ENCODE measurements around the gene FAM13B.

The FAM13B gene

GRCh38 chr5:137933491-137933911, 99.4 kb downstream of the FAM13B start:
- TF ChIP-seq, protein P1, sequence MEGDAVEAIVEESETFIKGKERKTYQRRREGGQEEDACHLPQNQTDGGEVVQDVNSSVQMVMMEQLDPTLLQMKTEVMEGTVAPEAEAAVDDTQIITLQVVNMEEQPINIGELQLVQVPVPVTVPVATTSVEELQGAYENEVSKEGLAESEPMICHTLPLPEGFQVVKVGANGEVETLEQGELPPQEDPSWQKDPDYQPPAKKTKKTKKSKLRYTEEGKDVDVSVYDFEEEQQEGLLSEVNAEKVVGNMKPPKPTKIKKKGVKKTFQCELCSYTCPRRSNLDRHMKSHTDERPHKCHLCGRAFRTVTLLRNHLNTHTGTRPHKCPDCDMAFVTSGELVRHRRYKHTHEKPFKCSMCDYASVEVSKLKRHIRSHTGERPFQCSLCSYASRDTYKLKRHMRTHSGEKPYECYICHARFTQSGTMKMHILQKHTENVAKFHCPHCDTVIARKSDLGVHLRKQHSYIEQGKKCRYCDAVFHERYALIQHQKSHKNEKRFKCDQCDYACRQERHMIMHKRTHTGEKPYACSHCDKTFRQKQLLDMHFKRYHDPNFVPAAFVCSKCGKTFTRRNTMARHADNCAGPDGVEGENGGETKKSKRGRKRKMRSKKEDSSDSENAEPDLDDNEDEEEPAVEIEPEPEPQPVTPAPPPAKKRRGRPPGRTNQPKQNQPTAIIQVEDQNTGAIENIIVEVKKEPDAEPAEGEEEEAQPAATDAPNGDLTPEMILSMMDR (conservative IDR thresholded peaks at IDR 0.05): no peak
- H3K27ac ChIP-seq: no peak overlapping the region

DNA sequence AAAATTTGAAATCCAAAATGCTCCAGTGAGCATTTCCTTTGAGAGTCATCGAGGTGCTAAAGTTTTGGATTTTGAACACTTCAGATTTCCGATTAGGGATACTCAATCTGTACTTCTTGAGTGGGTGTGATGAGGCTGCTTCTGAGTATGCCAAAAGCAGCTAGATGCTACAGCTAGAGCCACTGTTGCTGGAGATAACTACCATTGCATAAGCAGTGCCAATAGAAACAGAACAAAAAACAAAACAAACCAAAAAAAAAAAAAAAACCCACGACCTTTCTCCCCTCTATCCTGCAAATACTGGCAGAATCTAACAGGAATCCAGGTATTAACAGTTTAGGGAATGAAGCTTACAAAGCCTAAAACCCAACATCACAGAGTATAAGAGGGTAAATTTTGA, 100.1 kb downstream of the FAM13B start:
- TF ChIP-seq, protein P1 (conservative IDR thresholded peaks at IDR 0.05): no peak
- no peak overlapping the region for H3K27ac ChIP-seq

GRCh38 chr5:137923856-137924255, 109.0 kb downstream of the FAM13B start:
- no peak overlapping the region for H3K27ac ChIP-seq
- TF ChIP-seq, protein P1 (conservative IDR thresholded peaks at IDR 0.05): peak; percentile 48

GRCh38 chr5:137921931-137922330, 110.9 kb downstream of the FAM13B start:
- TF ChIP-seq, protein P1 (conservative IDR thresholded peaks at IDR 0.05): no peak
- no peak overlapping the region for H3K27ac ChIP-seq

- TF ChIP-seq, protein P1 (conservative IDR thresholded peaks at IDR 0.05): no peak
- no peak overlapping the region for H3K27ac ChIP-seq
These were observed 116.0 kb downstream of the FAM13B start for GRCh38 chr5:137916923-137917322.

DNA sequence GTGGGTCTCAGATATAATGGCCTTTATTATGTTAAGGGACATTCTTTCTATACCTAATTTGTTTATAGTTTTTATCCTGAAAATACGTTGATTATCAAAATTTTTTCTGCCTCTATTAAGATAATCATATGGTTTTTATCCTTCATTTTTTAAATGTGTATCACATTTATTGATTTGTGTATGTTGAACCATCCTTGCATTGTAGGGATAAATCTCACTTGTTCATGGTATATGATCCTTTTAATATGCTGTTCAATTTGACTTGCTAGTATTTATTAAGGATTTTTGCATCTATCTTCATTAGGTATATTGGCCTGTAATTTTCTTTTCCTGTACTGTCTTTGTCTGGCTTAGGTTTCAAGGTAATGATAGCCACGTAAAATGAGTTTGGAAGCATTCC, 118.1 kb downstream of the FAM13B start:
- no peak overlapping the region for H3K27ac ChIP-seq
- TF ChIP-seq, protein P1 (conservative IDR thresholded peaks at IDR 0.05): no peak

DNA sequence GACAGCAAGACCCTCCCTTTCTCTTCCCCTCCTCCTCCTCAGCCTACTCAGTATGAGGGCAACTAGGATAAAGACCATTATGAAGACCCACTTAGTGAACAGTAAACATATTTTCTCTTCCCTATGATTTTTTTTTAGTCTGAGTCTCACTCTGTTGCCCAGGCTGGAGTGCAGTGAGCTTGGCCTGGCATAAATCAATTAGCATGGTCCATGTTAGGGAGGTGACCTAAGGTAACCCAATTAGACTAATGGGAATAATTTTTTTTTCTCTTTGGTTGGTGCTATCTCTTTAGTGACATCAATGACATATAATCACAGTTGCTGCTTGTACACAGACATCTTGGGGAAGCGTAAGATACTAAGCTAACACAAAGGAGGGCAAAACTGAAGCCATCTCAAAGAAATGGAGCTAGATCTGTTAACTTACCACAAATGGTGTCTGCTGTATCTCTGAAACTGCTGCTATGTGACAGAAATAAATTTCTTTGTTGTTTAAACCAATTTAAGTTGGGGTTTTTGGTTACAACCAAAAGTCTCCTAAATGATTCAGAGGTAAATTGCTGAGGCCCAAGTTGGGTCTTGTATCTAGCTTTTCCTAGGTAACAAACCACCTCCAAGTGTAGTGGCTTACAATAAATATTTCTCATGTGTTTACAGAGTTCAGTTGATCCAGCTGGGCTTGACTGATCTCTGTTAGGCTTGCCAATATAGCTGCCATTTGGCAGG, 130.3 kb downstream of the FAM13B start:
- TF ChIP-seq, protein P1 (conservative IDR thresholded peaks at IDR 0.05): no peak
- H3K27ac ChIP-seq: no peak overlapping the region
